Adrenal gland (tissue), 5 donors: ENCODE measurements around the gene COX10.

Experiments used
- CTCF ChIP-seq, 6 experiments: fragments of 450-650 bp in 4 of 6; fragments of 200-600 bp in 2 of 6; sonication (generic) in 1 of 6; IDR thresholded peaks; 1 replicate in 5 of 6; 2 replicates in 1 of 6; pipeline versions ENCODE4 v1.5.1 to v1.8.0; 2016 to 2021; ENCODE audit warnings: antibody characterized with exemption in 6 of 6, mild to moderate bottlenecking in 2 of 6, moderate library complexity in 1 of 6
- POLR2A ChIP-seq, 2 donors: fragments of 450-650 bp; IDR thresholded peaks; one replicate each; pipeline ENCODE4 v1.6.1; 2017; ENCODE audit warnings: antibody characterized with exemption in 2 of 2, mild to moderate bottlenecking in 2 of 2, moderate library complexity in 1 of 2
- donor health status: DM: no; HTN: no; CAD: no.

- TF ChIP-seq CTCF (IDR thresholded peaks at IDR 0.05): peak in 1 of 6 experiments; percentile 11
- TF ChIP-seq POLR2A (IDR thresholded peaks at IDR 0.05): no peak
Measured at GRCh38 chr17:14203388-14203787, 134.1 kb downstream of the COX10 start.
